ENCODE results near the gene PAX7.

GRCh38 chr1:18721041-18721440 is 90.4 kb downstream of the PAX7 start:
- TF ChIP-seq KLF13 (tag; IDR thresholded peaks at IDR 0.05; ENCODE audit: borderline replicate concordance, low read depth) (no peak), GTF2F1 (IDR thresholded peaks at IDR 0.05; ENCODE audit: low read depth, low read length) (no peak)
- TF ChIP-seq, protein P1, sequence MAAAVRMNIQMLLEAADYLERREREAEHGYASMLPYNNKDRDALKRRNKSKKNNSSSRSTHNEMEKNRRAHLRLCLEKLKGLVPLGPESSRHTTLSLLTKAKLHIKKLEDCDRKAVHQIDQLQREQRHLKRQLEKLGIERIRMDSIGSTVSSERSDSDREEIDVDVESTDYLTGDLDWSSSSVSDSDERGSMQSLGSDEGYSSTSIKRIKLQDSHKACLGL (CRISPR knock-in tag; IDR thresholded peaks at IDR 0.05; ENCODE audit: borderline replicate concordance, poor library complexity, severe bottlenecking) = no peak
